Lower lobe of right lung (tissue), 2 donors: Measurements from ENCODE around the gene NTSR1. TPM values are rescaled to one million over a fixed set of nuclear protein-coding genes. Genes with fewer than 3 reads are reported as not detected.
A peak's percentile ranks its signal among the peaks of the same experiment; 100 is the strongest.

Experiments
- ATAC-seq, 2 donors: fragments of 200-7000 bp; cut with Tn5 transposase; one replicate each; pipeline ENCODE4 v1.9.1; 2020 to 2022; ENCODE audit warnings: mild to moderate bottlenecking in 2 of 2, moderate library complexity in 2 of 2
- DNase-seq: peaks from one replicate; pipeline ENCODE4 v3.0.0-alpha.2; 2020
- H3K27ac ChIP-seq: fragments of 200-600 bp; one replicate; pipeline ENCODE4 v1.8.0; 2022
- H3K27me3 ChIP-seq: fragments of 200-600 bp; one replicate; pipeline ENCODE4 v1.8.0; 2022; ENCODE audit warnings: low read depth
- H3K36me3 ChIP-seq: fragments of 200-600 bp; one replicate; pipeline ENCODE4 v1.8.0; 2022; ENCODE audit warnings: mild to moderate bottlenecking
- H3K4me1 ChIP-seq: fragments of 200-600 bp; one replicate; pipeline ENCODE4 v1.8.0; 2022
- H3K4me3 ChIP-seq: fragments of 200-600 bp; one replicate; pipeline ENCODE4 v1.8.0; 2022; ENCODE audit warnings: mild to moderate bottlenecking
- H3K9me3 ChIP-seq: fragments of 200-600 bp; one replicate; pipeline ENCODE4 v1.8.0; 2022
- CTCF ChIP-seq: fragments of 200-600 bp; IDR thresholded peaks from one replicate; pipeline ENCODE4 v1.8.0; 2022; ENCODE audit warnings: antibody characterized with exemption, mild to moderate bottlenecking
- intact Hi-C: fragments of 100-400 bp; cut with DNase I; formaldehyde crosslinking; loops from one replicate; pipeline ENCODE4 v1.11.0; 2022
- total RNA-seq: library from RNA; stranded (reverse); fragmentation: NEBNext Ultra II Directional; extraction: Animal tissue kit (Norgen Biotek cat#: 25700); gene quantifications from one replicate; pipeline ENCODE4 v1.2.1, GENCODE V29; 2021
- donor health status: DM: no; HTN: yes; CAD: no; lungs with severe emphysema.

The NTSR1 gene
- total RNA-seq, 1 donor from 2014 or later: not detected

DNA sequence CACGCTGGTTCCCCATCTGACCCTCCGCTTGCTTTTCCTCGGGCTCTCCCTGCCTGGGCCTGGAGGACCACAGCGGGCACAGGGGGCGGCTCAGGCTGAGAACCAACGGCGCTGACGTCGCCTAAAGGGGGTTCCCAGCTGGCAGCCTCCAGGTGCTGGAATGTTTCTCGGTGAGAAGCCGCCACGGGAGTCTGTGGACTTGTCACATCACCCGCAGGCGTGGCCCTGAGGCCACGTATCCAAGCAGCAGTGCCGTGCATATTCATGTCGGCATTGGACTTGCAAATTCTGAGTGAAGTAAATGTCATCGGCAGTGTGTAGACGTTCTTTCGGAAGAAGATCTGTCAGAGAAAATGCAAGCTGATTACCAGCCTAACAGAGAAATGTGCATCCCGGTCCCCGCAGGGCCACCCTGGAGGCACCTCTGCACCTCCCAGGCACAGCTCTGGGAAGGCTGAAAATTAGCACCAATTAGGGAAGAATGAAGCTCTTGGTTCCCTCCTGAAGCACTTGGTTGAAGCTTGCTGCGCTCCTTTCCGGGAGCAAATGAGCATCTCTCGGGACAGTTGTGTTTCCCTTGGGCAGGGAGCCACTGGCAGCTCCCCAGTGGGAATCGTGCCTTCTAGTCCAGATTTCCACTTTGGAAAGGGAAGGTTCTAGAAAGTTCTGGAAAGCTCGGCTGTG is 24.3 kb downstream of the NTSR1 start:
- TF ChIP-seq CTCF: no peak
- peak; percentile 25 for DNase-seq
- intact Hi-C loops: no loop called here
- H3K27me3 ChIP-seq: peaks cover 32% of the 10 kb centered on the region
- no peak overlapping the region for H3K4me3 ChIP-seq
- H3K4me1 ChIP-seq: no peaks in the 10 kb centered on the region
- no peak overlapping the region for H3K27ac ChIP-seq
- ATAC-seq: no peak
- H3K36me3 ChIP-seq: no peaks in the 10 kb centered on the region
- no peaks in the 10 kb centered on the region for H3K9me3 ChIP-seq

GRCh38 chr20:62733526-62733842 is 24.8 kb downstream of the NTSR1 start:
- intact Hi-C loops: no loop called here
- ATAC-seq: no peak

DNA sequence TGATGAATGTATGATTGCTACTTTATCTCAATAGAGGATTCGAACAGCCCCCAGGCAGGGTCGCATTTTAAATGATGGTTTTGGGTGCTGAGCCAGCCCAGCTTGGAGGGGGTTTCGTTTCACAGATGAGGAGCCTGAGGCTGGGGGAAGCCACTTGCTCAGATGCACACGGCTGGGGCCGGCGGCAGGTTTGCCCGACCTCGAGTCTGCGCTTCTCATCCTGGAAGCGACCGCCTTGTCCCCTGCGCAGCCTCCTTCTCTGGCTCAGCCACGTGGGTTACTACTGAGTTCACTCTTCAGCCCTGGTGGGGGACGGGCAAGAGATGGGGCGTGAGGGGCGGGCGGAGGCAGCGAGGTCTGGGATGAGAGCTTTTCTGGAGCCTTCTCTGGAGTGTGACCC is 25.3 kb downstream of the NTSR1 start:
- no peak overlapping the region for H3K27ac ChIP-seq
- no peaks in the 10 kb centered on the region for H3K36me3 ChIP-seq
- ATAC-seq: no peak
- peak; percentile 36 for DNase-seq
- no peaks in the 10 kb centered on the region for H3K4me1 ChIP-seq
- intact Hi-C loops: no loop called here
- no peak for TF ChIP-seq CTCF
- H3K4me3 ChIP-seq: no peak overlapping the region
- H3K27me3 ChIP-seq: peaks cover 25% of the 10 kb centered on the region
- H3K9me3 ChIP-seq: no peaks in the 10 kb centered on the region

More at GRCh38 chr20:62733526-62733842, 24.8 kb downstream of the NTSR1 start:
- no peak for DNase-seq
- H3K36me3 ChIP-seq: no peaks in the 10 kb centered on the region
- no peaks in the 10 kb centered on the region for H3K4me1 ChIP-seq
- no peak overlapping the region for H3K27ac ChIP-seq
- H3K9me3 ChIP-seq: no peaks in the 10 kb centered on the region
- H3K4me3 ChIP-seq: no peak overlapping the region
- H3K27me3 ChIP-seq: peaks cover 27% of the 10 kb centered on the region
- no peak for TF ChIP-seq CTCF

DNA sequence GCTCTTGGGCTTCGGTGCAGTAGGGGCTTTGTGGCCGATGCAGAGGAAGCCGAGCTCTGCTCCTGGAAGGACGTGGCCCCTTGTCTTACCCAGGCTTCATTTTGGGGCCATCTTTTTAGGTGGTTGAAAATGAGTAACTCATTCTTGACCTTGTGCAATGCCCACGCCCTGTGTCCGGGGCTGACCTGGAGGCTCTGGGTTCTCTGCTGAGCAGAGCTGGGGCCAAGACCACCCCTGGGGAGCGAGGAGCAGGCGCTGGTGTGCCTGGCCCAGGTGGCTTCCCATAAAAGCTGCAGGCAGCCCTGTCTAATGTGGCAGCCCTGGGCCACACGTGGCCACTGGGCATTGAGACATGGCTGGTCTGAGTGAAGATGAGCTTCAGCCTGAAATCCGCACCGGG is 25.7 kb downstream of the NTSR1 start:
- Histone ChIP-seq H3K4me3 (no peak overlapping the region), H3K27ac (no peak overlapping the region), H3K4me1 (peaks cover 2% of the 10 kb centered on the region), H3K9me3 (no peaks in the 10 kb centered on the region), H3K27me3 (peaks cover 23% of the 10 kb centered on the region), H3K36me3 (no peaks in the 10 kb centered on the region)
- TF ChIP-seq CTCF: no peak
- DNase-seq (no peak), ATAC-seq (no peak)
- intact Hi-C loops: no loop called here

DNA sequence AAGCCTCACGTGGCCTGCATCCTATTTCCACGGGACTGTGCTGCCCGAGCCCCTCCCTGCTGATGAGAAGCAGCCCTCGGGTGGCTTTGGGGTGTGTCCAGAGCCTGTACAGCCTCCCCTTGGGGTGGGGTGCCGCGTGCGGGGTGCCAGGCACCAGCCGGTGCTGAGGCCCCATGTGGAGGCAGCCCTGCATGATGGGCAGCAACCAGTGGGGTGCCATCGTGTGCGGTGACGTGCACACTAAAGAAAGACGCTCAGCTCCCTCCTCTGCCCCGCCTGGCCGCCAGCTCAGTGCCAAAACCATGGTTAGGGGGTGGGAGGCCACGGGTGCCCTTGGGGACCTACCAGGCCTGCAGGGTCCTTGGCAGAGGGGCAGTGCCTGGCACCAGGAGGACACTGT is 26.2 kb downstream of the NTSR1 start:
- Histone ChIP-seq H3K27ac (no peak overlapping the region), H3K9me3 (no peaks in the 10 kb centered on the region), H3K27me3 (peaks cover 23% of the 10 kb centered on the region), H3K4me3 (no peak overlapping the region), H3K36me3 (no peaks in the 10 kb centered on the region), H3K4me1 (peaks cover 7% of the 10 kb centered on the region)
- intact Hi-C loops: no loop called here
- DNase-seq: peak; percentile 39
- ATAC-seq: no peak
- TF ChIP-seq CTCF: no peak
